Head of caudate nucleus (tissue), 42 donors: Measurements from ENCODE around the gene TPCN2.
"Not testable (repeated sequence)": the region's sequence is repeated elsewhere in the genome, so short reads cannot be mapped to it uniquely, and the experiment has no call there.

Experiments used
- DNase-seq, 42 donors: peaks; one replicate each; pipeline versions ENCODE4 v3.0.0 to v3.0.0-alpha.2; 2020 to 2021; ENCODE audit warnings: mixed read lengths in 7 of 42
- intact Hi-C: fragments of 100-400 bp; cut with DNase I; formaldehyde crosslinking; loops from one replicate; pipeline ENCODE4 v1.15.0; 2022

TPCN2 gene

GRCh38 chr11:69131644-69132300, 83.0 kb downstream of the TPCN2 start:
- intact Hi-C loops, result no loop called here
- DNase-seq, result peak in 41 of 42 donors; percentile 28 to 84 (median 60)

DNA sequence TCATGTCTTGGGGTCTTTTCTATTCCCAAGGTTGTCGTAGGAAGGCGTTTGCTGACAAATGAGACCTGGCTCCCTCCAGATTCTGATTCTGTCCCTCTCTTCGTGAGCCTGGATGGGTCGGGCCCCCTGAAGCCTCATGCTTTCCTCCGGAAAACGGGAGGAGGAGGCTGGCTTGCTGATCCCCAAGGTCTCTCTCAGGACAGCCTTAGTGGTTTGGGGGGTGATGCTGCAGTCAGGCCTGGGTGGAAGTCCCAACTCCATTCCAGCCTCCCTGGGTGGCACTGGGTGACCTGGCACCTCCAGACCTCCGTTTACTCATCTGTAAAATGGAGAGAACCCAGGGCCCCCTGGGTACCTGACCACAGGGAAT, 83.6 kb downstream of the TPCN2 start:
- peak in 2 of 42 donors; percentile 9 to 16 for DNase-seq
- intact Hi-C loops, result no loop called here

- DNase-seq, result no peak
- intact Hi-C loops, result no loop called here
Observed at GRCh38 chr11:69133251-69133650, 84.5 kb downstream of the TPCN2 start.

GRCh38 chr11:69134182-69134581, 85.5 kb downstream of the TPCN2 start:
- intact Hi-C loops, result not testable (repeated sequence)

GRCh38 chr11:69134957-69135356, 86.2 kb downstream of the TPCN2 start:
- peak in 4 of 42 donors; percentile 4 to 22 (median 10) for DNase-seq

More at GRCh38 chr11:69134182-69134581, 85.5 kb downstream of the TPCN2 start:
- DNase-seq, result peak in 1 of 42 donors; percentile 1

DNA sequence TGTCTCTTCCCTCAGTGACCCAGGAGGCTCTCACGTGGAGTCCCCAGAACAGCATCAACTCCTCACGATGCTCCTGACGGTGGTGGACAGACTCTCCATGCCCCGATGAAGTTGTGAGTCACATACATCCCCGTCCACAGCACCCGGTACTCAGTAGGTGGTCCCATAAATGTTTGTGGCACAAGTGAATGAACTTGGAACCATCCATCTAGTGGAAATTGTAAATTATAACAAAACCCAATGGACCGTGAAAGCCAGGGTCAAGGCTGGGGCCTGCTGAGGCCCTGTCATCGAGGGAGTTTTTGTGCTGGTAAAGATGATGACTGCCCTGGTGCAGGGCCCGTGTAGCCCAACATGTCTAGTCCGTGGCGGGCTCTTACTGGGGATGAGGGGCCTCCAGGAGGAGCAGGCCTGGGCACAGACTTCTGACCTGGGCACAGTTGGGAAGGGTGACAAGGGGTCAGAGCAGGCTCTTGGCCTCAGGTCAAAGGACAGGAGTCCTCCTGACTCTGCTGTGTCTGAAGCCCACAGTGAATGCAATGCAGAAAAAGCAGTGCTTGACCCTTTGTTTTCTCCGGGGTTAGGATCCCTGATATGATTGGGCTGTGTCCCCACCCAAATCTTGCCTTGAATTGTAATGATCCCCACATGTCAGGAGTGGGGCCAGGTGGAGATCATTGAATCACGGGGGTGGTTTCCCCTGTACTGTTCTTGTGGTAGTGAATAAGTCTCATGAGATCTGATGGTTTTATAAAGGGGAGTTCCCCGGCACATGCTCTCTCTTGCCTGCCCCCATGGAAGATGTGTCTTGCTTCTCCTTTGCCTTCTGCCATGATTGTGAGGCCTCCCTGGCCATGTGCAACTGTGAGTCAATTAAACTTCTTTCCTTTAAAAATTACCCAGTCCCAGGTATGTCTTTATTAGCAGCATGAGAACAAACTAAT, 87.0 kb downstream of the TPCN2 start:
- intact Hi-C loops, result no loop called here
- DNase-seq, result peak in 3 of 42 donors; percentile 0 to 31 (median 23)

More at GRCh38 chr11:69134957-69135356, 86.2 kb downstream of the TPCN2 start:
- intact Hi-C loops, result no loop called here

DNA sequence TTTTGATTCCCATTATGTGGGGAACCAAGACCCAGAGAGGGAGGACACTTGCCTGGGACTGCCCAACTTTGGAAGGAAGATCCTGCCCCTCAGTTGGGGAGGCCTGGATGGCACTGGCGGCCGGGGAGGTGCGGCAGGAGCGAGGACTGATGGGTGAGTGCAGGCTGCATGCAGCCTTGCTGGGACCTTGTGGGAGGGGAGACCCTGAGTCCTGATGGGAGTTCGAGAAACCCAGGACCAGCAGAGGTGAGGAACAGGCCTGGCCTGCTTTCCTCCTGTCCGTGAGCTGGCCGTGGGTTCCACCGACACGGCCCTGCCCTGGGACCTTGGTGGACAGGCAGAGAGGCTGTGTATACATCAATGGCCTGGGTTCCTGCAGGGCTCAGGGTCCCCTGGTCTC, 87.7 kb downstream of the TPCN2 start:
- peak in 4 of 42 donors; percentile 2 to 13 (median 8) for DNase-seq
- intact Hi-C loops, result no loop called here

DNA sequence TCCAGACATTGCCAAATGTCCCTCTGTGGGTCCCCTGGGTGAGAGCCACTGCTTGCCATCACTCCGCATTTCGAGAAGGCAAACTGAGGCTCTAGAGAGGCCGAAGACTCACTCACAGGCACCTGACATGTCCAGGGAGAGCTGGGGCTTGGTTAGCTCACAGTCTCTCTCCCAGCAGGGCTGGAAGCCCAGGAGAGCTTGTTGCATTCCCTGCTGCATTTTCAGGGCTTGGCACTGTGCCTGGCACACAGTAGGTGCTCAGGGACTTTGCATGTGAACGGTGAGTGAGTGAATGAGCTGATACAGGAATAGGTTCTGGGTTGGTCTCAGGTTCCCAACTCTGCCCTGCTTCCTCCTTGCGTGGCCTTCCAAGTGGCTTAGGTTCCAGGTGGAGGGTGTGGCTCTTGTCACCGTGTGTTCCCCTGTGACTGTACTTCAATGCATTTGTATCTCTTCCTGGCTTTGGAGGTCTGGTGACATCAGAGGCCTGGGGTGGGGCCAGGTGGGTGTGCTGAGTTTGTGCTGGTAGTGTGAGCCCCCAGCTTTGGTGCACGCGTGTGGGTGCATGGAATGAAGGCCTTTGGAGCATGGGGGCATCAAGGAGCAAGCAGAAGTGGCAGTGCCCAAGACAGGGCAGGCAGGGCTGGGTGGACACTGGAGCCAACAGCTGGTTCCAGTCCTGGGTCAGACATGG, 88.6 kb downstream of the TPCN2 start:
- intact Hi-C loops, result no loop called here
- DNase-seq, result peak in 4 of 42 donors; percentile 7 to 22 (median 14)

DNA sequence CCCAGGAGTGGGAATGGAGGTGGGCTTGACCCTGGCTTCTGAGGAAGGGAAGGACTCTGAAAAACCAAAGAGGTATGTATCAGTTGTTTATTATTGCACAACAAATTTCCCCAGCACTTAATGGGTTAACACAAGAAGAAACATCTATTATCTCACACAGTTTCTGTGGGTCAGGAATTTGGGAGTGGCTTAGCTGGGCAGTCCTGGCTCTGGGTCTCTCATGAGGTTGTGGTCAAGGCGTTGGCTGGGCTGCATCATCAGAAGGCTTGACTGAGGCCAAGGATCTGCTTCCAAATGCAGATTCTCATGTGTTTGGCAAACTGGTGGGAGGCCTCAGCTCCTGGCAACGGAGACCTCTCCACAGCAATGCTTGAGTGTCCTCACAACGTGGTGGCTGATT, 89.5 kb downstream of the TPCN2 start:
- intact Hi-C loops, result no loop called here

GRCh38 chr11:69140161-69140560, 91.4 kb downstream of the TPCN2 start:
- not testable (repeated sequence) for DNase-seq

More for the DNA sequence above, 89.5 kb downstream of the TPCN2 start:
- DNase-seq, result peak in 1 of 42 donors; percentile 16

GRCh38 chr11:69140635-69141034, 91.9 kb downstream of the TPCN2 start:
- DNase-seq, result peak in 1 of 42 donors; percentile 29
- intact Hi-C loops, result no loop called here

More at GRCh38 chr11:69140161-69140560, 91.4 kb downstream of the TPCN2 start:
- intact Hi-C loops, result not testable (repeated sequence)

GRCh38 chr11:69141742-69142141, 93.0 kb downstream of the TPCN2 start:
- peak in 3 of 42 donors; percentile 24 to 40 (median 35) for DNase-seq
- intact Hi-C loops, result no loop called here

- no peak for DNase-seq
- intact Hi-C loops, result no loop called here
Observed at GRCh38 chr11:69142895-69143294, 94.2 kb downstream of the TPCN2 start.

DNA sequence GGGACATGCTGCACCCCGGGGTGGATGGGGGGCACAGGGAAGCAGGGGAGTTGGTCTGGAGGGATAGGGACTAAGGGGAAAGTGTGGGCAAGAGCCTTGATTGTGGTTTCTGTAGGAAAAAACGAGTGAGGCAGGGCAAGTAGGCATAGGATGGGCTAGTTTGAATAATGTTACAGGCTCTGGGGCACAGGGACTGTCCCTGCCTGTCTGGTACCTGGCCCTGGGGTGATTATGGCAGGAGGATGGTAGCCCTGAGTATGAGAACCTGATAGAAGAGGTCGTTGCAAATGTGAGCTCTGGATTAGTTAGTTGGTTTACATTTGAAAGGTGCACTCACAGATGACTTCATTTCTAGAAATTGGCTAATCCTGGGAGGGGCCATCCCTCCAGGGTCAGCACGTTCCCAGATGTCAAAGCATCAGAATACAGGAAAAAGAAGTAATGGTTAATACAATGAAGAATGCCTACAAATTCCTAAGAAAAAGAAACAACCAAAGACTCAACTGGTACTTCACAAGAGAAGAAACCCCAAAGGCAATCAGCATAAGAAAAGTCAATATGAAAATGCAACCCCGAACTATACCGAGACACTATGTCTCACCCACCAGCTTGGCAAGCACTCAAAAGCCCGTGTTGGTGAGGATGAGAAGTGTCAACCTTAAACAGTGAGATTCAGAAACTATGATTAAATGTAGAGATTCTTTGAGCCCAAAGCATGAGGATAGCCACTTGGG, 95.8 kb downstream of the TPCN2 start:
- intact Hi-C loops, result no loop called here

GRCh38 chr11:69145050-69145380, 96.3 kb downstream of the TPCN2 start:
- intact Hi-C loops, result no loop called here

More for the DNA sequence above, 95.8 kb downstream of the TPCN2 start:
- peak in 1 of 42 donors; percentile 20 for DNase-seq

DNA sequence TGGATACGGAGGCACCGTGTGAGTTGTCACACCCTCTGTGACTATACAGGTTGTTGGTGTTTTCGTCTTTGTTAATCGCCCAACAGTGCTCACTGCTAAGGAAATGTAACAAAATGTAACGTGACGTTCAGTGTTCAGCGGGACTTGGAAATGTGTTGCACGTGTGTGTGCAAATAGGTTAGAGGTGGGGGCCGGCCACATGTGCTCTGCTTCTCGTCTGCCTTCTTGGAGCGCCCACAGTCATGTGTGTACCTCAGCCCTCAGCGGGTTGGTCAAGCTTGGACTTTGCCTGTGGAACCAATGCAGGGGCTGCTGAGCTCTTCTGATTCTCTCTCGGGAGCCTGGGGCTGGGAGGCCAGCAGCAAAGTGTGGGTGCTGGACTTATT, 99.6 kb downstream of the TPCN2 start:
- intact Hi-C loops, result no loop called here
- peak in 1 of 42 donors; percentile 19 for DNase-seq

More at GRCh38 chr11:69145050-69145380, 96.3 kb downstream of the TPCN2 start:
- no peak for DNase-seq

DNA sequence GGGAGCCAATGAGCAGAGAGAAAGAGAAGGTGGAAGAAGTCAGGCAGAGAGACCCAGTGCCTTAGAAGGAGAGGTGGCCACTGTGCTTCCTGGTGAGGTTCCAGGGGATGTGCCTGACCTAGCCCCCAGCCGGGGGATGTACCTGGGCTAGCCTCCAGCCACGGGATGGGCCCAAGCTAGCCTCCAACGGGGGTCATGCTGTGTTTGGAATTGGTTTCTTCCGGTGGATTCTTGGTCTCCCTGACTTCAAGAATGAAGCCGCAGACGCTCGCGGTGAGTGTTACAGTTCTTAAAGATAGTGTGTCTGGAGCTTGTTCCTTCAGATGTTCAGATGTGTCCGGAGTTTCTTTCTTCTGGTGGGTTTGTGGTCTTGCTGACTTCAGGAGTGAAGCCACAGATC, 100.1 kb downstream of the TPCN2 start:
- intact Hi-C loops, result no loop called here

DNA sequence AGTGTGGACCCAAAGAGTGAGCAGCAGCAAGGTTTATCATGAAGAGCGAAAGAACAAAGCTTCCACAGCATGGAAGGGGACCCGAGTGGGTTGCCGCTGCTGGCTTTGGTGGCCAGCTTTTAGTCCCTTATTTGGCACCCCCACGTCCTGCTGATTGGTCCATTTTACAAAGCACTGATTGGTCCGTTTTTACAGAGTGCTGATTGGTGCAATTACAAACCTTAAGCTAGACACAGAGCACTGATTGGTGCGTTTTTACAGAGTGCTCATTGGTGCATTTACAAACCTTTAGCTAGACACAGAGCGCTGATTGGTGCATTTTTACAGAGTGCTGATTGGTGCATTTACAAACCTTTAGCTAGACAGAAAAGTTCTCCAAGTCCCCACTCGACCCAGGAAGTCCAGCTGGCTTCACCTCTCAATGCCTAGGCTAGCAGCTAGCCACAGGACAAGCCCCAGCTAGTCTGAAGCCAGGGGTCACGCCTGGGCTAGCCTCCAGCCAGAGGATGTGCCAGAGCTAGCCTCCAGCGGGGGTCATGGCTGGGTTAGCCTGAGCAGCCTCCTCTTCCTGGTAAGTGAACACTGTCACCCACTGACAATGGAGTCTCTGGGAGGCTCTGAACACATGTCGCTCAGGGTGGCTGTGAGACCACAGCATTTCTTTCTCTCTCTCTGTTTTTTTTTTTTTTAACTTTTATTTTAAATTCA, 100.8 kb downstream of the TPCN2 start:
- peak in 2 of 42 donors; percentile 26 to 29 for DNase-seq
- intact Hi-C loops, result not testable (repeated sequence)

More for the DNA sequence above, 100.1 kb downstream of the TPCN2 start:
- DNase-seq, result peak in 1 of 42 donors; percentile 26
